Measurements from ENCODE around the gene JUND. TPM values are rescaled to one million over a fixed set of nuclear protein-coding genes. Genes with fewer than 3 reads are reported as not detected.

JUND gene
- total and polyA plus RNA-seq, 4 donors: 12.8 to 103 (median 41.8) TPM

DNA sequence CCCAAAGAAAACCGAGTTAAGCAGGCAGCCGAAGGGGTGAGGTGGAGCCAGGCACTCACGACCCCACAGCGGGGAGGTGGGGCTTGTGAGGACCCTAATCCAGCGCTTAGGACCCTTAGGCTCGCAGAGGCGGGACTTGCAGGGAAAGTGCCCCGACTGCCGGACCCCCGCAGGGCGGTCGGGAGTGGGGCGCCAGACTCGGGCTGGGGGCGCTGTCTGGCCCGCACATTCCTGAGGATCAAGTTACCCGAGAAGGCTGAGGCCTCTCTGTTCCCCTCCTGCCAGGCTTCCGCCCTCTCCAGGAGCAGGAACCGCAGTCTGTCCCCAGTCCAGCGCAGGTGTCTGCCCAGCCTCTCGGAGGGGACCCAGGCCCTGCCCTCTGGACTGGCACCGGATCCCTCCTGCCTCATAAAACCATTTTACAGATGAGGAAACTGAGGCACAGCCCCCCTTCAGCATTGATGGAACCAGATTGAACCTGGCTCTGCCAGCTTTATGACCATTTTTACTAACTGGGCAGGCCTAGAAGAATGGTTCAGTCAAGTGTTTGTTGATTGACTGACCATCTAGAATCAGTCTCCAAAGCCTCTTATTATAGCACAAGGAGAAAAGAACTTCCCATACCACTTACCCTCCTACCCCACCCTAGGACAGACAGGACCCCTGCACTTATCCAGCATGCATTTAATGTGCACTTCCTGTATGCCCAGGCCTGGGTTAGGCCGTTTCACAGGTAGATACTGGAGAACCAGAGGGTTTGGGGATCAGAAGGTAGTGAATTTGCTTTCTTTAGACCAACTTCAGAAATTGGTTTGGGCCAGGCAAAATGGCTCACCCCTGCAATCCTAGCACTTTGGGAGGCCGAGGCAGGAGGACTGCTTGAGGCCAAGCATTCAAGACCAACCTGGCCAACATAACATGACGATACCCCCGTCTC is 6.7 kb upstream of the JUND start:
- Histone ChIP-seq H3K4me3 (ENCODE audit: low read depth in 1 of 3, low read length in 3 of 3) (no peak overlapping the region), H3K4me1 (ENCODE audit: control insufficient read depth in 4 of 4, insufficient read depth in 4 of 4, low read length in 3 of 4) (peaks cover 4 to 11% (median 5%) of the 10 kb centered on the region in 4 donors), H3K27me3 (ENCODE audit: control insufficient read depth in 4 of 4, insufficient read depth in 4 of 4, low read length in 3 of 4) (no peaks in the 10 kb centered on the region), H3K27ac (ENCODE audit: low read depth in 1 of 2, low read length in 2 of 2) (no peak overlapping the region), H3K36me3 (ENCODE audit: control insufficient read depth in 4 of 4, insufficient read depth in 3 of 4, low read depth in 1 of 4, low read length in 3 of 4) (no peaks in the 10 kb centered on the region), H3K9ac (ENCODE audit: low read depth in 1 of 2, low read length in 2 of 2) (no peak overlapping the region), H3K9me3 (ENCODE audit: control insufficient read depth in 4 of 4, low read length in 3 of 4) (no peaks in the 10 kb centered on the region)
- TF ChIP-seq, protein P1, sequence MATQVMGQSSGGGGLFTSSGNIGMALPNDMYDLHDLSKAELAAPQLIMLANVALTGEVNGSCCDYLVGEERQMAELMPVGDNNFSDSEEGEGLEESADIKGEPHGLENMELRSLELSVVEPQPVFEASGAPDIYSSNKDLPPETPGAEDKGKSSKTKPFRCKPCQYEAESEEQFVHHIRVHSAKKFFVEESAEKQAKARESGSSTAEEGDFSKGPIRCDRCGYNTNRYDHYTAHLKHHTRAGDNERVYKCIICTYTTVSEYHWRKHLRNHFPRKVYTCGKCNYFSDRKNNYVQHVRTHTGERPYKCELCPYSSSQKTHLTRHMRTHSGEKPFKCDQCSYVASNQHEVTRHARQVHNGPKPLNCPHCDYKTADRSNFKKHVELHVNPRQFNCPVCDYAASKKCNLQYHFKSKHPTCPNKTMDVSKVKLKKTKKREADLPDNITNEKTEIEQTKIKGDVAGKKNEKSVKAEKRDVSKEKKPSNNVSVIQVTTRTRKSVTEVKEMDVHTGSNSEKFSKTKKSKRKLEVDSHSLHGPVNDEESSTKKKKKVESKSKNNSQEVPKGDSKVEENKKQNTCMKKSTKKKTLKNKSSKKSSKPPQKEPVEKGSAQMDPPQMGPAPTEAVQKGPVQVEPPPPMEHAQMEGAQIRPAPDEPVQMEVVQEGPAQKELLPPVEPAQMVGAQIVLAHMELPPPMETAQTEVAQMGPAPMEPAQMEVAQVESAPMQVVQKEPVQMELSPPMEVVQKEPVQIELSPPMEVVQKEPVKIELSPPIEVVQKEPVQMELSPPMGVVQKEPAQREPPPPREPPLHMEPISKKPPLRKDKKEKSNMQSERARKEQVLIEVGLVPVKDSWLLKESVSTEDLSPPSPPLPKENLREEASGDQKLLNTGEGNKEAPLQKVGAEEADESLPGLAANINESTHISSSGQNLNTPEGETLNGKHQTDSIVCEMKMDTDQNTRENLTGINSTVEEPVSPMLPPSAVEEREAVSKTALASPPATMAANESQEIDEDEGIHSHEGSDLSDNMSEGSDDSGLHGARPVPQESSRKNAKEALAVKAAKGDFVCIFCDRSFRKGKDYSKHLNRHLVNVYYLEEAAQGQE (IDR thresholded peaks at IDR 0.05): no peak
- TF ChIP-seq RAD21 (IDR thresholded peaks at IDR 0.05) (no peak), HNF4G (IDR thresholded peaks at IDR 0.05) (no peak), HNF4A (conservative IDR thresholded peaks at IDR 0.05) (no peak), FOXA1 (IDR thresholded peaks at IDR 0.05) (no peak), RXRA (IDR thresholded peaks at IDR 0.05) (no peak), GABPA (IDR thresholded peaks at IDR 0.05 in 1 of 2, conservative IDR thresholded peaks at IDR 0.05 in 1 of 2) (no peak), SP1 (IDR thresholded peaks at IDR 0.05) (no peak), JUND (IDR thresholded peaks at IDR 0.05) (no peak), NR2F2 (IDR thresholded peaks at IDR 0.05) (no peak)
- TF ChIP-seq, protein P2, sequence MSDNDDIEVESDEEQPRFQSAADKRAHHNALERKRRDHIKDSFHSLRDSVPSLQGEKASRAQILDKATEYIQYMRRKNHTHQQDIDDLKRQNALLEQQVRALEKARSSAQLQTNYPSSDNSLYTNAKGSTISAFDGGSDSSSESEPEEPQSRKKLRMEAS (IDR thresholded peaks at IDR 0.05): no peak
- TF ChIP-seq, protein P3, sequence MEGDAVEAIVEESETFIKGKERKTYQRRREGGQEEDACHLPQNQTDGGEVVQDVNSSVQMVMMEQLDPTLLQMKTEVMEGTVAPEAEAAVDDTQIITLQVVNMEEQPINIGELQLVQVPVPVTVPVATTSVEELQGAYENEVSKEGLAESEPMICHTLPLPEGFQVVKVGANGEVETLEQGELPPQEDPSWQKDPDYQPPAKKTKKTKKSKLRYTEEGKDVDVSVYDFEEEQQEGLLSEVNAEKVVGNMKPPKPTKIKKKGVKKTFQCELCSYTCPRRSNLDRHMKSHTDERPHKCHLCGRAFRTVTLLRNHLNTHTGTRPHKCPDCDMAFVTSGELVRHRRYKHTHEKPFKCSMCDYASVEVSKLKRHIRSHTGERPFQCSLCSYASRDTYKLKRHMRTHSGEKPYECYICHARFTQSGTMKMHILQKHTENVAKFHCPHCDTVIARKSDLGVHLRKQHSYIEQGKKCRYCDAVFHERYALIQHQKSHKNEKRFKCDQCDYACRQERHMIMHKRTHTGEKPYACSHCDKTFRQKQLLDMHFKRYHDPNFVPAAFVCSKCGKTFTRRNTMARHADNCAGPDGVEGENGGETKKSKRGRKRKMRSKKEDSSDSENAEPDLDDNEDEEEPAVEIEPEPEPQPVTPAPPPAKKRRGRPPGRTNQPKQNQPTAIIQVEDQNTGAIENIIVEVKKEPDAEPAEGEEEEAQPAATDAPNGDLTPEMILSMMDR (IDR thresholded peaks at IDR 0.05; ENCODE audit: low read depth, low read length, missing input control): no peak
- 78% methylated on average over 26 of the region's 26 CpGs for WGBS
- DNase-seq (ENCODE audit: low spot score): no peak

DNA sequence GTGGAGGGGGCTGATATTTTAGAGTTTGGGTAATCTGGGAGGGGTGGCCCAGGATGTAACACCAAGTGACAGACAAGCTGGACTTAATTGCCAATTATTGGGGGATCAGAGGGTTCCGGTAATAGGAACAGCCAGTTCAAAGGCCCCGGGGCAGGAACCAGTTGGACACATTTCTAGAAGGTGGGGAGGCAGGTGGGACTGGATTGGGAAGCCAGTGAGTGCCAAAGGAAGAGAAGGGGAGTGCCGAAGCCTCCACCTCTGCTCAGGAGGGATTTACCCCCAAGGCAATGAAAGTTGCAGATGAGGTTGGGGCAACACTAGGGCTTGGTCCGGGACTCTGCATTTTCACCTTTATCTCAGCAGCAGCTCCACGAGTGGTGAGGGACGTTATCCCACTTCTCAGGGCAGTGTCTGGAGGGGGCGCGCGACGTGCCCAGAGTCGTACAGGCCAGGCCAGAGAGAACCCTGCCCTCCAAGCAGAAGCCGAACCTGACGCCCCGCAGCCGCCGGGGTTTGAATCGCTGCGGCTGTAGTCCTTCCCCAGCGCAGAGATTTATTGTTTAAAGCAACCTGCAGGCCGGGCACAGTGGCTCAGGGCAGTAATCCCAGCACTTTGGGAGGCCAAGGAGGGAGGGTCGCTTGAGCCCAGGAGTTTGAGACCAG is 5.7 kb upstream of the JUND start:
- 88% methylated on average over 21 of the region's 21 CpGs for WGBS
- Histone ChIP-seq H3K9ac (ENCODE audit: low read depth in 1 of 2, low read length in 2 of 2) (no peak overlapping the region), H3K4me3 (ENCODE audit: low read depth in 1 of 3, low read length in 3 of 3) (no peak overlapping the region), H3K9me3 (ENCODE audit: control insufficient read depth in 4 of 4, low read length in 3 of 4) (no peaks in the 10 kb centered on the region), H3K4me1 (ENCODE audit: control insufficient read depth in 4 of 4, insufficient read depth in 4 of 4, low read length in 3 of 4) (peaks cover 0 to 14% (median 8%) of the 10 kb centered on the region in 4 donors), H3K27ac (ENCODE audit: low read depth in 1 of 2, low read length in 2 of 2) (no peak overlapping the region), H3K27me3 (ENCODE audit: control insufficient read depth in 4 of 4, insufficient read depth in 4 of 4, low read length in 3 of 4) (no peaks in the 10 kb centered on the region), H3K36me3 (ENCODE audit: control insufficient read depth in 4 of 4, insufficient read depth in 3 of 4, low read depth in 1 of 4, low read length in 3 of 4) (no peaks in the 10 kb centered on the region)
- DNase-seq (ENCODE audit: low spot score): no peak
- TF ChIP-seq HNF4A (conservative IDR thresholded peaks at IDR 0.05) (no peak), GABPA (IDR thresholded peaks at IDR 0.05 in 1 of 2, conservative IDR thresholded peaks at IDR 0.05 in 1 of 2) (no peak), EGR1 (IDR thresholded peaks at IDR 0.05; ENCODE audit: low read depth in 2 of 2) (no peak), FOXA2 (IDR thresholded peaks at IDR 0.05) (no peak), RAD21 (IDR thresholded peaks at IDR 0.05) (no peak), HNF4G (IDR thresholded peaks at IDR 0.05) (no peak), RXRA (IDR thresholded peaks at IDR 0.05) (no peak), FOXA1 (IDR thresholded peaks at IDR 0.05) (no peak), TAF1 (conservative IDR thresholded peaks at IDR 0.05) (no peak)
- TF ChIP-seq, protein P4, sequence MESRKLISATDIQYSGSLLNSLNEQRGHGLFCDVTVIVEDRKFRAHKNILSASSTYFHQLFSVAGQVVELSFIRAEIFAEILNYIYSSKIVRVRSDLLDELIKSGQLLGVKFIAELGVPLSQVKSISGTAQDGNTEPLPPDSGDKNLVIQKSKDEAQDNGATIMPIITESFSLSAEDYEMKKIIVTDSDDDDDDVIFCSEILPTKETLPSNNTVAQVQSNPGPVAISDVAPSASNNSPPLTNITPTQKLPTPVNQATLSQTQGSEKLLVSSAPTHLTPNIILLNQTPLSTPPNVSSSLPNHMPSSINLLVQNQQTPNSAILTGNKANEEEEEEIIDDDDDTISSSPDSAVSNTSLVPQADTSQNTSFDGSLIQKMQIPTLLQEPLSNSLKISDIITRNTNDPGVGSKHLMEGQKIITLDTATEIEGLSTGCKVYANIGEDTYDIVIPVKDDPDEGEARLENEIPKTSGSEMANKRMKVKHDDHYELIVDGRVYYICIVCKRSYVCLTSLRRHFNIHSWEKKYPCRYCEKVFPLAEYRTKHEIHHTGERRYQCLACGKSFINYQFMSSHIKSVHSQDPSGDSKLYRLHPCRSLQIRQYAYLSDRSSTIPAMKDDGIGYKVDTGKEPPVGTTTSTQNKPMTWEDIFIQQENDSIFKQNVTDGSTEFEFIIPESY (IDR thresholded peaks at IDR 0.05): no peak
- TF ChIP-seq, protein P5, sequence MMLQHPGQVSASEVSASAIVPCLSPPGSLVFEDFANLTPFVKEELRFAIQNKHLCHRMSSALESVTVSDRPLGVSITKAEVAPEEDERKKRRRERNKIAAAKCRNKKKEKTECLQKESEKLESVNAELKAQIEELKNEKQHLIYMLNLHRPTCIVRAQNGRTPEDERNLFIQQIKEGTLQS (IDR thresholded peaks at IDR 0.05): no peak
- TF ChIP-seq, protein P2 (IDR thresholded peaks at IDR 0.05): no peak
- TF ChIP-seq, protein P3 (IDR thresholded peaks at IDR 0.05; ENCODE audit: low read depth, low read length, missing input control): no peak
